C4-2B (cell line): ENCODE results near the gene GPX3.

Source experiments
- H3K27ac ChIP-seq: fragments of 450-650 bp; 2 replicates; pipeline ENCODE4 v1.5.1; 2017
- ZFX ChIP-seq: fragments of 450-650 bp; IDR thresholded peaks from 2 replicates; pipeline ENCODE4 v1.6.1; 2017
- TF ChIP-seq, protein P1 (sequence below): fragments of 450-650 bp; conservative IDR thresholded peaks from 2 replicates; pipeline ENCODE4 v1.5.1; 2017; ENCODE audit warnings: mild to moderate bottlenecking

GPX3 gene

DNA sequence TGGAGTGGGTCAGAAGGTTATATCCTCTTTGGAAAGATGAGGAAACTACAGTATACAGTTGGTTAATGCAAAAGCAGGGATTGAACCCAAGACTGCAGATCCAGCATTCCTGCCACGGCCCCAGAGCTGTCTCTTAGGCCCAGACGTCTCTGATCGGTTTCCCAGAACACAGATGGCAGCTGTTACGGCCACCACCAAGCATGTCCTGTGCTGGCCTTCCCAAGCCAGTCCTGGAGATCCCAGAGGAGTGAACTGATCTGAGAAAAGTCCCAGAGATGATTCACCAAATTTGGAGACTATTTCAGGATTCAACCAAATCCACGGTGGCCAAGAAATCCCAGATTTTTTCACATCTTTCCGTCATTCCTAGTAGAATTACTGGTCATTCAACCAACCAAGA lies 40.4 kb downstream of the GPX3 start:
- no peak overlapping the region for H3K27ac ChIP-seq
- TF ChIP-seq, protein P1, sequence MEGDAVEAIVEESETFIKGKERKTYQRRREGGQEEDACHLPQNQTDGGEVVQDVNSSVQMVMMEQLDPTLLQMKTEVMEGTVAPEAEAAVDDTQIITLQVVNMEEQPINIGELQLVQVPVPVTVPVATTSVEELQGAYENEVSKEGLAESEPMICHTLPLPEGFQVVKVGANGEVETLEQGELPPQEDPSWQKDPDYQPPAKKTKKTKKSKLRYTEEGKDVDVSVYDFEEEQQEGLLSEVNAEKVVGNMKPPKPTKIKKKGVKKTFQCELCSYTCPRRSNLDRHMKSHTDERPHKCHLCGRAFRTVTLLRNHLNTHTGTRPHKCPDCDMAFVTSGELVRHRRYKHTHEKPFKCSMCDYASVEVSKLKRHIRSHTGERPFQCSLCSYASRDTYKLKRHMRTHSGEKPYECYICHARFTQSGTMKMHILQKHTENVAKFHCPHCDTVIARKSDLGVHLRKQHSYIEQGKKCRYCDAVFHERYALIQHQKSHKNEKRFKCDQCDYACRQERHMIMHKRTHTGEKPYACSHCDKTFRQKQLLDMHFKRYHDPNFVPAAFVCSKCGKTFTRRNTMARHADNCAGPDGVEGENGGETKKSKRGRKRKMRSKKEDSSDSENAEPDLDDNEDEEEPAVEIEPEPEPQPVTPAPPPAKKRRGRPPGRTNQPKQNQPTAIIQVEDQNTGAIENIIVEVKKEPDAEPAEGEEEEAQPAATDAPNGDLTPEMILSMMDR: no peak
- no peak for TF ChIP-seq ZFX

DNA sequence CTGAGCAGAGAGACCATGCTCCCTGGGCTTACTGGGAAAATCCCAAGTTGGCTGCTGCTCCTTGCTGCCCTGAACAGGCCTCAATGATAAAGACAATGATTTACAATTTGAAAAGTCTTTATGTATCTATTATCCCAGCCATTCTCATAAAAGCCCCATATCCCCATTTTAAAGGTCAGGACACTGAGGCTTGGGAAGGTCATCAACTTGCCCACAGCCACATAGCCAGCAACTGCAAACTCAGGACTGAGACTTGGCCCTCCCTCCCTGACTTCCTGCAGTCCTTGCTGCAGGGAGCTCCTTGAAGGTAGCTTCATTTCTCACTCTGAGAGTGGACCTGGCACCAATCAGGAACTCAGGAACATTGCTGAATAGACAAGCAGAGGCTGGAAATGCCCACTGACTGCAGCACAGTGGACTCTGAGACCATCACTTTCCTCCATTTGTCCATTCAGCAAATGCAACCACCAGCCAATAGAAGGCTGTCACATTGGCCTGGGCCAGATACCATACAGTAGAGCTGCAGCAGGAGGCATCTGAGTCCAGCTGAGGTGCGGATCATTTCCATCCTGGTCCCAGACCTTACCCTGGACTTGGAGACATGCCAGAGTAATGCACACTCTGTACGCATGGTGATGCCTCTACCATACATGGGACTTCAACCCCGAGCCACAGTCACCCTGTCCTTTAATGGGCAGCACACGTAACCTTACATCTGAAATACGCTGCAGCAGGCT lies 42.2 kb downstream of the GPX3 start:
- H3K27ac ChIP-seq: no peak overlapping the region
- TF ChIP-seq ZFX: no peak
- TF ChIP-seq, protein P1: no peak

DNA sequence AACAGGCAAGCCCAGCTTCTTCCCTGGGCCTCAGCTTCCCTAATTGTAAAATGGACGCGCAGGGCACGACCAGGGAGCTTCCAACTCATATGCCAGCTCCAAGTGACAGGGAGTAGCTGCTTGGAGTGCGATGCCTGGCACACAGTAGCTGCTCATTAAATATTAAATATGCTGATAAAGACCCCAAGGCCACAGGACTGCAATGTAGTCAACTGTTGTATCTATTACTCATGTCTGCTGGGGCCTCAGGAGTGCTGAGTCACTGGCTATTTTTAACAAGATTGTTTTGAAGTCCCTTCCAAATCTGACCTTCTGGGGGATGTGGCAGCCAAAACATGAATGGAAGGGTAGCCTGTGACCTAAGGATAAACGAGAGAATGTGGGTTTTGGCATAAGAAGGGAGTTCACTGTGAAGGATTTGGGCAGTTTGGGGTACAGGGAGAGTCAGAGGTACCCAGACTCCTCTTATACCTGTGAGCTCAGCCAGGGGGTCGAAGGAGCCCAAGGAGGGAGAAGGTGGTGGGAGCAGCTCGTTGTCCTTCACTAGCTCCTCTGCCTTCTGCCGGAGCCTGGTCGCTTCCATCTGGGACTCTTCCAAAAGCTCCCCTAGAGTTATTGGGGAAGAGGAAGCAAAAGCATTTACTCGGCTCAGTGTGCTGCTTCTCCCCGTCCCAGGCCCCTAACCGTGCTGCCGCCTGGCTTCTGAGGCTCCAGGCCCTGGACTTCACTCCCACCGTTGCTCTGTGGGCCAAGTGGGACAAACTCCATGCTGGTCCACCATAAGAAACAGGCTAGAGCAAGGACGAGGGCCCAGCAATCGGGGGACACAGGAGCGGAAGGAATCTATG lies 43.0 kb downstream of the GPX3 start:
- no peak for TF ChIP-seq ZFX
- TF ChIP-seq, protein P1: no peak
- no peak overlapping the region for H3K27ac ChIP-seq

DNA sequence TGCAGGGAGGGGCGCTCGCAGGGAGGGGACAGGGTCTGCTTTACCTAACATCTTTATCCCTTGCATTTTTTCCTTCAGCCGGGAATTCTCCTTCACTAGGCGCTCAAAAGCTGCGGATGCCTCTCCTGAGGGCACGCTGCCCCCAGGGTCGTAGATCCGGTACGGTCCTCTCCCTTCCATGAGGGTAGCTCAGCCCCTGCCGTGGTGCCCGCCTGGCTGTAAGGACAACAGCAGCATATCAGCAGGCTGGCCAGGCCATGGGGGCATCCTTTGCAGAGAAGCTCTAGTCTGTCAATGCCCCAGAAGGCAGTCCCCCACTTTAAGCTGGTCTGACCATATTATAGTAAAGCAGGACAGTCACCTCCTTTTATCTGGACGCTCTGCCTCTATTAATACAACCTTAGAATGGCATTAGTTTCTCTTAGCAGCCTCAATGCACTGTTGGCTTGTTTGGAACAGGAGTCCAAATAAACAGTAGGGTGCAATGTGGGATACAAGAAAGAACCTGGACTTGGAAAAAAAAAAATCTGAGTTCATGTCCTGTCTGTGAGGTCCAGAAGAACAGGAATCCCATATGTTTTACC lies 44.6 kb downstream of the GPX3 start:
- H3K27ac ChIP-seq: no peak overlapping the region
- TF ChIP-seq, protein P1: no peak
- no peak for TF ChIP-seq ZFX

DNA sequence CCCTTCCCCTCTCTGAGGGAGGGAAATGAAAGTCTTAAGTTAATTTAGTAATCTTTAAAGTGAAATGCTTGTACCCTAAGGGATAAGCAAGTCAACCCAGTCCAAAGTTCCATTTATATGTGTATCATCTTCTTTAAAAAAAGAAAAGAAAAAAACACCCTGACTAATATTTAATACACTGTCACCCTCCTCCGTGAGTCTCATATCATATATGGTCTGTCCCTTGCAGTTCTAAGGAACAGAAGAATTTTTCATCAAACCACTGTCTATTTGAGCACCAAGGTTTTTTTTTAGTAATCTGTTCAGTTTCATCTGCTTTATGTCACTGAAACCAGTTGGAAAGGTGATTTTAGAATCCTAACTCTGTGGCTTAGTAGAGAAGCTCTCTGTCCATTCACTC lies 45.2 kb downstream of the GPX3 start:
- TF ChIP-seq, protein P1: no peak
- TF ChIP-seq ZFX: no peak
- no peak overlapping the region for H3K27ac ChIP-seq

DNA sequence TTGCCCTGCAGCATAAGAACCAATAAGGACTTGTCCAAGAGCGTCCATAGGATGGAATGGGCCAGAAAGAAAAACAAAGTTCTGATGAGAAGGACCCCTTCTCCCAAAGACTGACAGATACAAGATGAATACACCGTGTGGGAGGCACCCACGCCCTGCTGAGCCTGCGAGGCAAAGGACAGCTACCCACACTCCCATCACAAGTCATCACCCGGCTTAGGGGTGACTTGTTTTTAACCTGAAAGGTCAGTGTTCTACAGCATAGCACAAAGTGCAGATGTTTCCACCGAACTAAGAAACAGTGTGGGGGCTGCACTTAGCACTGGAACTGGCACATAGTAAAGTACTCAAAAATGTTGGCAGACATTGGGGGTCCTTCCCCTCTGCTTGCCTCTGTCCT lies 46.5 kb downstream of the GPX3 start:
- no peak for TF ChIP-seq ZFX
- TF ChIP-seq, protein P1: no peak
- H3K27ac ChIP-seq: no peak overlapping the region
